GM12875 (cell line): ENCODE results near the gene BEST1.
A peak's percentile ranks its signal among the peaks of the same experiment; 100 is the strongest.

ENCODE experiments used
- H3K4me3 ChIP-seq: one replicate; pipeline ENCODE4 v1.5.1; 2011; ENCODE audit warnings: low read depth, low read length, control low read depth
- TF ChIP-seq, protein P1 (sequence below): IDR thresholded peaks from 2 replicates; pipeline ENCODE4 v1.5.1; 2011; ENCODE audit warnings: low read depth, mild to moderate bottlenecking, control low read depth, inconsistent platforms, low read length, moderate library complexity, borderline replicate concordance; ENCODE audit not compliant: insufficient read depth

The BEST1 gene

DNA sequence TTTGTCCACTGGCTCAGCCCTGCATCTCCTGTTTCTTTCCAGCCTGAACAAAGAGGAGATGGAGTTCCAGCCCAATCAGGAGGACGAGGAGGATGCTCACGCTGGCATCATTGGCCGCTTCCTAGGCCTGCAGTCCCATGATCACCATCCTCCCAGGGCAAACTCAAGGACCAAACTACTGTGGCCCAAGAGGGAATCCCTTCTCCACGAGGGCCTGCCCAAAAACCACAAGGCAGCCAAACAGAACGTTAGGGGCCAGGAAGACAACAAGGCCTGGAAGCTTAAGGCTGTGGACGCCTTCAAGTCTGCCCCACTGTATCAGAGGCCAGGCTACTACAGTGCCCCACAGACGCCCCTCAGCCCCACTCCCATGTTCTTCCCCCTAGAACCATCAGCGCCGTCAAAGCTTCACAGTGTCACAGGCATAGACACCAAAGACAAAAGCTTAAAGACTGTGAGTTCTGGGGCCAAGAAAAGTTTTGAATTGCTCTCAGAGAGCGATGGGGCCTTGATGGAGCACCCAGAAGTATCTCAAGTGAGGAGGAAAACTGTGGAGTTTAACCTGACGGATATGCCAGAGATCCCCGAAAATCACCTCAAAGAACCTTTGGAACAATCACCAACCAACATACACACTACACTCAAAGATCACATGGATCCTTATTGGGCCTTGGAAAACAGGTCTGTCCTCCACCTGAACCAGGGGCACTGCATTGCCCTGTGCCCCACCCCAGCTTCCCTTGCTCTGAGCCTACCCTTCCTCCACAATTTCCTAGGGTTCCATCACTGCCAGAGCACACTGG is 12.3 kb downstream of the BEST1 start:
- no peak overlapping the region for H3K4me3 ChIP-seq
- TF ChIP-seq, protein P1, sequence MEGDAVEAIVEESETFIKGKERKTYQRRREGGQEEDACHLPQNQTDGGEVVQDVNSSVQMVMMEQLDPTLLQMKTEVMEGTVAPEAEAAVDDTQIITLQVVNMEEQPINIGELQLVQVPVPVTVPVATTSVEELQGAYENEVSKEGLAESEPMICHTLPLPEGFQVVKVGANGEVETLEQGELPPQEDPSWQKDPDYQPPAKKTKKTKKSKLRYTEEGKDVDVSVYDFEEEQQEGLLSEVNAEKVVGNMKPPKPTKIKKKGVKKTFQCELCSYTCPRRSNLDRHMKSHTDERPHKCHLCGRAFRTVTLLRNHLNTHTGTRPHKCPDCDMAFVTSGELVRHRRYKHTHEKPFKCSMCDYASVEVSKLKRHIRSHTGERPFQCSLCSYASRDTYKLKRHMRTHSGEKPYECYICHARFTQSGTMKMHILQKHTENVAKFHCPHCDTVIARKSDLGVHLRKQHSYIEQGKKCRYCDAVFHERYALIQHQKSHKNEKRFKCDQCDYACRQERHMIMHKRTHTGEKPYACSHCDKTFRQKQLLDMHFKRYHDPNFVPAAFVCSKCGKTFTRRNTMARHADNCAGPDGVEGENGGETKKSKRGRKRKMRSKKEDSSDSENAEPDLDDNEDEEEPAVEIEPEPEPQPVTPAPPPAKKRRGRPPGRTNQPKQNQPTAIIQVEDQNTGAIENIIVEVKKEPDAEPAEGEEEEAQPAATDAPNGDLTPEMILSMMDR = no peak

DNA sequence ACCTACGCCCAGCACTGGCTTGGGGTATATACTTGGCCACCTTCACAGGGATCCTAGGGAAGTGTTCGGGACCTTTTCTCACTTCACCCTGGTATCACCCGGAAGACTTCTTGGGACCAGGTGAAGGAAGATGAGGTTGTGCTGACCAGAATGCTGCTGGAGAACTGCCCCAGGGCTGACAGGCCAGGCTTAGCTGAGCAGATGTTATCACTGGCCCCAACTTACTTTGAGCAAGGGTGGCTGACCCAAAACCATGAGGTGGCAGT is 12.8 kb downstream of the BEST1 start:
- TF ChIP-seq, protein P1 = no peak
- no peak overlapping the region for H3K4me3 ChIP-seq

DNA sequence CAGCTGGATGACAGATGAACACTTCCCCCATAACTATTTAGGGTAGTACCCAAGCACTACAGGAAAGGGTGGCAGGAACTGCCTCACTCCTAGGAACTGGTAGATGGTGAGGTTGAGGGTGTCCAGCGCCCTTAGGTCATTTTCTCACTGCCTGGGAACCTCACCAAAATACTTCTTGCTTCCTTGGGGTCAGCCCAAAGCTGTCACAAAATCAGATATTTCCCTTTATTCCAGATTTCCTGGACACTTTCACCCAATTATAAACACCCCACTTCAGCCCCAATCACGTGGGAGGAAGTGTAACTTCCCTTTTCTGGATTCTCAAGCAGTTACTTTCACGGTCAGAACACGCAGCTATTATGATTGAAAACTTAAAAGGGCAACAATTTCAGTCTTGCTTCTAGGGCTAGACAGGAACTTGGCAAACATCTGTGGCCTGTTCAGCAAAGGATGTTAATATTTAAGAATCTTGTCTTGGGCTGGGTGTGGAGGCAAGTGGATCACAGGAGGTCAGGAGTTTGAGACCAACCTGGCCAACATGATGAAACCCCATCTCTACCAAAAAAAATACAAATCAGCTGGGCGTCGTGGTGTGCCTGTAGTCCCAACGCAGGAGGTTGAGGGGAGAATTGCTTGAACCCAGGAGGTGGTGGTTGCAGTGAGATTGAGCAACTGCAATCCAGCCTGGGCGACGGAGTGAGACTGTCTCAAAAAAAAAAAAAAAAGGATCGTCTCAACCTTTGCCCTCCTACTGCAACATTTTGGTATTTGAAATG is 13.3 kb downstream of the BEST1 start:
- TF ChIP-seq, protein P1 = no peak
- no peak overlapping the region for H3K4me3 ChIP-seq

DNA sequence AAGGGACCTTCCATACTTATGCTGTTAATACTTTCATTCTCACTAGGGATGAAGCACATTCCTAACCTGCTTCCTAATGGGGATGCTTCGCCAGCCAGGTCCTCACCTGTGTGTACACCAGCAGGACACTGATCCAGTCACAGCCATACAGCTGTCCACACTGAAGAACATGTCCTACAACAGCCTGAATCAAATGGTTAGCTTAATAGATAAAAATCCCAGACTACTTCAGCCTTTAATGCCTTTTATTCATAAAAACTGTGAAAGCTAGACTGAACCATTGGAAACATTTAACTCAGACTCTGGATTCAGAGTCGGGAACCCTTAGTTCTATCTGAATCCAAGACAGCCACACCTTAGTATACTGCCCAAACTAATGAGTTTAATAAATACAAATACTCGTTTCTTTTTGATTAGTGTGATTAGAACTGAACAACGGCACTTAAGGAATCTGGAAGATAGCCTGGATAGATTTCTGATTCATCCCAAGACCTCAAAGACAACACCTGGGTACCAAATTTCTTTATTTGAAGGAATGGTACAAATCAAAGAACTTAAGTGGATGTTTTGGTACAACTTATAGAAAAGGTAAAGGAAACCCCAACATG is 14.0 kb downstream of the BEST1 start:
- TF ChIP-seq, protein P1 = no peak
- no peak overlapping the region for H3K4me3 ChIP-seq

DNA sequence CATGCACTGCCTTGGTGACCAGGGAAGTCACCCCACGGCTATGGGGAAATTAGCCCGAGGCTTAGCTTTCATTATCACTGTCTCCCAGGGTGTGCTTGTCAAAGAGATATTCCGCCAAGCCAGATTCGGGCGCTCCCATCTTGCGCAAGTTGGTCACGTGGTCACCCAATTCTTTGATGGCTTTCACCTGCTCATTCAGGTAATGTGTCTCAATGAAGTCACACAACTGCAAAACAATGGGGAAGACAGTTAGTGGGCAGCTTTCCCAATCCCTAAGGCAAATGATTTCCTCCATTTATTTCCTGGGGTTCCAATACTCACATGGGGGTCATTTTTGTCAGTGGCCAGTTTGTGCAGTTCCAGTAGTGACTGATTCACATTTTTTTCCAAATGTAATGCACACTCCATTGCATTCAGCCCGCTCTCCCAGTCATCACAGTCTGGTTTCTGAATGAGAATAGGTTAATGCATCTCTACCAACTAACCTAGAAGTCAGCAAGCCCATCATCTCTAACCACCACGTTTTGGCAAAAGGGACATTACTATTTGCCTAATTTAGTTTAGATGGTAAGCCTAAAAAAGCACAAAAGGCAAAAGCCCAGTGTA is 14.6 kb downstream of the BEST1 start:
- peak overlapping the region; percentile 91 for H3K4me3 ChIP-seq

DNA sequence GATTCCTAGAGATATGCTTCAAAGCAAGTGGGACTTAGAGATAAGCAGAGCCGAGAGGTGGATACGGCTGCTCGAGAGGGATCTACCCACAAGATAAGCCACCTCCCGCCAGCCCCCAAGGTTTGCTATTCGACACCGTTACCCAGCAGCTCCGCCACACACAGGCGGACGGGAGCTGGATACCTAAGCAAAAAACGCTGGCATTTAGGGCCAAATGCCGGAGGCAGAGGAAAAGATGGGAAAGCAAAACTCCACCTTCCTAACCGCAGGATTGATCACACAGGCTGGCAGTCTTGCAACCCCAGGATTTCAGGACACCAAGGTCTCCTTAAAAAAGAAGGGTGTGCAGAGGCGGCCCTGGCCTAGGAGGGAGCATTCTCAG is 16.6 kb downstream of the BEST1 start:
- TF ChIP-seq, protein P1 = no peak
- peak overlapping the region; percentile 91 for H3K4me3 ChIP-seq

DNA sequence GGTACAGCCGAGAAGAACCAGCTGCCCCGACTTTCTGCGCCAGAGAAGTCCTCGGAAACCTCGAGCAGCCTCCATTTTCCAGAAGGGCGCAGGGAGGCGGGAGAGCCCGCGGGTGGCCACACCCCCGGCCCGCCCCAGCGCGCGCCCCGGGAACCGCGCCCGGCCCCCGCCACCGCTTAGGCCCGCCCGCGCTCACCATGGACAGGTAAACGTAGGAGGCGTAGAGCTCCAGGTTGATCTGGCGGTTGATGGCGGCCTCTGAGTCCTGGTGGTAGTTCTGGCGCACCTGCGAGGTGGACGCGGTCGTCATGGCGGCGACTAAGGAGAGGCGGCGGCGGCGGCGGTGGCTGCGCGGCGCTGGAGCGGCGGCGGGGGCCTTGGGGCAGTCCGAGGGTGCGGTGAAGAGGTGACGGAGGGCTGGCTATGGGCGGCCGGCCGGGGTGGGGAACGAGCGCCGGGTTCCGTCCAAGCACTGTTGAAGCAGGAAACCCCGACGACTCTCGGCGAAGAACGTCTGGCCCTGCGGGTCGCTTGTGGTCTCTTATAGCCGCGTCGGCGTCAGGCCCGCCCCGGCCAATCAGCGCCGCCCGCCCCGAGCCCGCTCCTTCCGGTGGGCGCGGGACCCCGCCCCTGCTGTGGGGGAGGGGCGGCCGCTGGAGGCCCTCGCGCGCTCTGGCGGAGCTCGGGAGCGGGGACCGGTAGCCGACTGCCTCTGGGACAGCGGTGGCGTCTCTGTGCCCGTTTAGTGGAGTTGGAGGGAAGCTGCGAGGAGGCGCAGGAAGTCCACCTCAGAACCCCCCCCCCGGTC is 17.2 kb downstream of the BEST1 start, which contains the start of gene FTH1:
TSS of gene FTH1 (minus strand) at position 519 of the 808 bp plus-strand sequence. CDS start at position 310, 209 bp downstream.
- H3K4me3 ChIP-seq = peak within 1 kb of the TSS; percentile 91
- TF ChIP-seq, protein P1 = no peak
